Epithelial cell of esophagus (primary cell): ENCODE data around the gene KLHDC8A.
A peak's percentile ranks its signal among the peaks of the same experiment; 100 is the strongest.
"Not testable (repeated sequence)": the region's sequence is repeated elsewhere in the genome, so short reads cannot be mapped to it uniquely, and the experiment has no call there.

Source experiments
- DNase-seq: peaks from one replicate; pipeline ENCODE4 v3.0.0; 2010; ENCODE audit warnings: low read depth
- H3K4me3 ChIP-seq: 2 replicates; pipeline ENCODE4 v1.5.1; 2011; ENCODE audit warnings: mild to moderate bottlenecking, low read length, control low read depth
- CTCF ChIP-seq: IDR thresholded peaks from 2 replicates; pipeline ENCODE4 v1.5.1; 2011; ENCODE audit warnings: low read depth, mild to moderate bottlenecking, low read length, control low read depth, inconsistent platforms; ENCODE audit not compliant: insufficient read depth; ENCODE audit errors: missing control alignments

The KLHDC8A gene

GRCh38 chr1:205356440-205357139, at the start of gene KLHDC8A:
KLHDC8A (minus strand) TSS chr1:205356922; CDS start chr1:205343604, 13,318 bp downstream.
- TF ChIP-seq CTCF: no peak
- no peak for DNase-seq
- H3K4me3 ChIP-seq: no peak within 1 kb of the TSS

GRCh38 chr1:205406252-205406651, 49.5 kb upstream of the KLHDC8A start:
- not testable (repeated sequence) for DNase-seq, H3K4me3 ChIP-seq

- not testable (repeated sequence) for DNase-seq, H3K4me3 ChIP-seq
Measured at GRCh38 chr1:205404484-205404883, 47.8 kb upstream of the KLHDC8A start.

GRCh38 chr1:205398586-205398985, 41.9 kb upstream of the KLHDC8A start:
- no peak for TF ChIP-seq CTCF
- DNase-seq: no peak

GRCh38 chr1:205396967-205397616, 40.4 kb upstream of the KLHDC8A start:
- DNase-seq: peak; percentile 64

More at GRCh38 chr1:205398586-205398985, 41.9 kb upstream of the KLHDC8A start:
- no peak overlapping the region for H3K4me3 ChIP-seq

GRCh38 chr1:205395616-205396015, 38.9 kb upstream of the KLHDC8A start:
- no peak overlapping the region for H3K4me3 ChIP-seq
- DNase-seq: no peak
- no peak for TF ChIP-seq CTCF

More at GRCh38 chr1:205396967-205397616, 40.4 kb upstream of the KLHDC8A start:
- no peak overlapping the region for H3K4me3 ChIP-seq
- TF ChIP-seq CTCF: peak; percentile 88

GRCh38 chr1:205392650-205393049, 35.9 kb upstream of the KLHDC8A start:
- no peak for TF ChIP-seq CTCF
- no peak overlapping the region for H3K4me3 ChIP-seq
- no peak for DNase-seq

GRCh38 chr1:205391386-205391785, 34.7 kb upstream of the KLHDC8A start:
- no peak for TF ChIP-seq CTCF
- no peak overlapping the region for H3K4me3 ChIP-seq
- no peak for DNase-seq
